Suppressor macrophage treated with lipopolysaccharide for 4 hours (primary cell): ENCODE results near the gene PRR23B.

Experiments used
- DNase-seq: peaks from one replicate; pipeline ENCODE4 v3.0.0-alpha.2; 2020

PRR23B gene

GRCh38 chr3:138972941-138973340, 47.8 kb downstream of the PRR23B start:
- no peak for DNase-seq

GRCh38 chr3:138971766-138972320, 48.9 kb downstream of the PRR23B start:
- no peak for DNase-seq
